OCI-LY3 (cell line): Measurements from ENCODE around the gene C20orf96.

Experiments
- CTCF ChIP-seq: fragments of 200-600, 300-600 bp; sonication (generic); IDR thresholded peaks from 2 replicates; pipeline ENCODE4 v1.5.1; 2014; ENCODE audit warnings: antibody characterized with exemption, low read length, low read depth
- EZH2phosphoT487 ChIP-seq: fragments of 200-600 bp; shearing (Covaris generic); IDR thresholded peaks from 2 replicates; pipeline ENCODE4 v1.6.1; 2018; ENCODE audit warnings: antibody characterized with exemption, mixed run types, low read depth

DNA sequence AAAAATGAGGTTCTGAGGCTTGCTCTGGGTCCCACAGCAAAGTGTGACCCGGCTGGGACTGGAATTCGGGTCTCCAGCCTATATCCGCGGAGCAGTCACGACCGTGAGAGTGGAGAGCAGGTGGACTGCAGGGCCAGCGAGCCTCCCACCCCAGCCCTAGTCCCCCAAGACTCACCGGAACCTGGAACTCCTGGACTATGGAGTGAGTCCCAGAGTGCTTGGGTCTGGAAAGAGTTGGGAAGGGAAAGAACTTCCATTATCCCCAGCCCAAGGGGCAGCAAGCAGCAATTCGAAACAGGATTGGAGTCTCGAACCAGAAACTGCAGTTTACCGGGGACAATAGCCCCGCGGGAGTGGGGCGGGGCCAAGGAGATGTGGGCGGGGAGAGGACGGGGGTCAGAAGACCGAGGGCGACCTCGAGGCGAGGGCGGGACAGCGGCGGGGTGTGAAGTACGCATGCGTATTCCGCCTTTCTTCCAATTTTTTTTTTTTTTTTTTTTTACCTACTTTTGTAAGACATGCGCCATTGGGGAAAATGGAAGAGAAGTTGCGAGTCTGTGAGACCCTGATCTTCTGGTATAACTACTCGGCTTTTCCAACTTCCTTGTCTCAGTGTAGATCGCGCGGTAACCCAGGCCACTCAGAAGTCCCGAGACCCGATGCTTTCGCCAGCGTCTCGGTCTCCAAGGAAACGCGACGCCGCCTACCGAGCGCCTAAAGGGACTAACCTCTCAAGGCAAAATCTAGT, at the start of gene C20orf96:
- TF ChIP-seq CTCF (no peak), EZH2phosphoT487 (no peak)
